GM18508 (cell line): ENCODE data around the gene PTPRF.
"Not testable (repeated sequence)": the region's sequence is repeated elsewhere in the genome, so short reads cannot be mapped to it uniquely, and the experiment has no call there.

ENCODE experiments used
- ATAC-seq: cut with Tn5 transposase; IDR thresholded peaks from one replicate; pipeline ENCODE4 v1.9.1; 2021; ENCODE audit warnings: moderate number of reproducible peaks; ENCODE audit not compliant: insufficient read depth, unreplicated experiment

The PTPRF gene

GRCh38 chr1:43530483-43531106 is at the start of gene PTPRF:
TSS of gene PTPRF (plus strand) at chr1:43530883. CDS start at chr1:43545076, 14,193 bp downstream.
- ATAC-seq: no peak

- ATAC-seq: no peak
These were observed 49.2 kb upstream of the PTPRF start for GRCh38 chr1:43481491-43481890.

GRCh38 chr1:43482215-43482614 is 48.5 kb upstream of the PTPRF start:
- no peak for ATAC-seq

DNA sequence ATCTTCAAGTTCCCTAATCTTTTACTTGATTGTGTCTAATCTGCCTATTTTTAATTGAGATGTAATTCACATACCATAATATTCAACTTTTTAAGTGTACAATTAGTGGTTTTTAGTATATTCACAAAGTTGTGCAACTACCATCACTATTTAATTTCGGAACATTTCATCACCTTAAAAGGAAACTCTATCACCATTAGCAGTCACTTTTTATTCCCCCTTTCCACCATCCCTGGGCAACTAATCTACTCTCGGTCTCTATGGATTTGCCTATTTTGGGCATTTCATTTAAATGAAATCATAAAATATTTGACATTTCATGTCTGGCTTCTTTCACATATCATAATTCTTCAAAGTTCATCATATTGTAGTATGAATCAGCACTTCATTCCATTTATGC is 46.3 kb upstream of the PTPRF start:
- ATAC-seq: no peak

DNA sequence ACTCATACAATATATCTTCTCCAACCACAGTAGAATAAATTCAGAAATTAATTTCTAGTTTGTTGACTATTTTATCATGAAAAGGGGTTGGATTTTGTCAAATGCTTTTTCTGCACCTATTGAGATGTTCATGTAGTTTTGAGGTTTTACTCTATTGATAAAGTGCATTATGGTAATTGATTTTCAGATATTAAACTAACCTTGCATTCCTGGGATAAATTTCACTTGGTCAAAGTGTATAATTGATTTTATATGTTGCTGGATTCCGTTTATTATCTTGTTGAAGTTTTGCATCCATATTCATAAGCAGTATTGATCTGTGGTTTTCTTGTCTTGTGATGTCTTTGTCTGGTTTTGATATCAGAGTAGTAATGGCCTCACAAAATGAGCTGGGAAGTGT is 42.5 kb upstream of the PTPRF start:
- ATAC-seq: no peak

- no peak for ATAC-seq
These were observed 39.6 kb upstream of the PTPRF start for GRCh38 chr1:43491061-43491460.

DNA sequence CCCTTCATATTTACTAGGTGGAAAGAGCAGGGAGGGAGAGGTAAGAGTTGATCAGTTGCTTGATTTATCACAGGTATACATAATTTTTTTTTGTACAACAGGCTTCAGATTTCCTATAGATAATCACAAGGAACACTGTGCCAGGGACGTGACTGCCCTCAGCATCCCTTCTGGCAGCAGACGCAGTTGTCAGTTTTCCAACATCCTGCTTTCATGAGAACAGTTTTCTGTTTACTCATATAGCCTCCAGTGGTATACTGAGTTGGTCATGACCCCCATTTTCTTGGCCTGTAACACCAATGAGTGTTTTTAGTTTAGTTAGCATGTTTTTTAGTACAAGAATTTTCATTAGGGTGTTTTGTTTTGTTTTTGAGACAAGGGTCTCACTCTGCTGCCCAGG is 37.9 kb upstream of the PTPRF start:
- ATAC-seq: no peak

GRCh38 chr1:43493661-43494450 is 36.8 kb upstream of the PTPRF start:
- ATAC-seq: no peak

- no peak for ATAC-seq
These were observed 35.5 kb upstream of the PTPRF start for GRCh38 chr1:43495204-43495603.

GRCh38 chr1:43499898-43500297 is 30.8 kb upstream of the PTPRF start:
- ATAC-seq: no peak

DNA sequence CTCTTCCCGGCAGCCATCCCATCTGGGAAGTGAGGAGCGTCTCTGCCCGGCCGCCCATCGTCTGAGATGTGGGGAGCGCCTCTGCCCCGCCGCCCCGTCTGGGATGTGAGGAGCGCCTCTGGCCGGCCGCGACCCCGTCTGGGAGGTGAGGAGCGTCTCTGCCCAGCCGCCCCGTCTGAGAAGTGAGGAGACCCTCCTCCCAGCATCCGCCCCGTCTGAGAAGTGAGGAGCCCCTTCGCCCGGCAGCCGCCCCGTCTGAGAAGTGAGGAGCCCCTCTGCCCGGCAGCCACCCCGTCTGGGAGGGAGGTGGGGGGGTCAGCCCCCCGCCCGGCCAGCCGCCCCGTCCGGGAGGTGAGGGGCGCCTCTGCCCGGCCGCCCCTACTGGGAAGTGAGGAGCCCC is 28.9 kb upstream of the PTPRF start:
- not testable (repeated sequence) for ATAC-seq

DNA sequence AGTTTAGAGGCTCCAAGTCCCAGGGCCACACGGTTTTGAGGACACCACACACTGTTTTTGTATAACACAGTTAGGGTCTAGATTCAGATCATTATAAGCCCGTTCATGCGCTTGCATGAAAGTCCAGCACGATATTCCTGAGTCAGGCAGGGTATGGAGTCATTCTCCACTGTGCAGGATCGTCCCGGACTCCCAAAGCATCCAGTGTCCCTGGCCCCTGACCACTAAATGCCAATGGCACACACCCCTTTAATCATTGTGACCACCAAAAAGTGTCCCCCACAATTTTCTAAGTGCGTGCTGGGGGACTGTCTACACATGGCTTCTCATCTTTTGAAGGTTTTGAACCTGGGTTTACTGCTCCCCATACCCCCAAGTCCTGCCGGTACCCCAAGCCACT is 27.1 kb upstream of the PTPRF start:
- ATAC-seq: no peak

- ATAC-seq: no peak
These were observed 25.5 kb upstream of the PTPRF start for GRCh38 chr1:43505077-43505780.

- no peak for ATAC-seq
These were observed 24.4 kb upstream of the PTPRF start for GRCh38 chr1:43506233-43506632.

- ATAC-seq: no peak
These were observed 23.1 kb upstream of the PTPRF start for GRCh38 chr1:43507296-43508295.

GRCh38 chr1:43509007-43509739 is 21.5 kb upstream of the PTPRF start:
- ATAC-seq: no peak

DNA sequence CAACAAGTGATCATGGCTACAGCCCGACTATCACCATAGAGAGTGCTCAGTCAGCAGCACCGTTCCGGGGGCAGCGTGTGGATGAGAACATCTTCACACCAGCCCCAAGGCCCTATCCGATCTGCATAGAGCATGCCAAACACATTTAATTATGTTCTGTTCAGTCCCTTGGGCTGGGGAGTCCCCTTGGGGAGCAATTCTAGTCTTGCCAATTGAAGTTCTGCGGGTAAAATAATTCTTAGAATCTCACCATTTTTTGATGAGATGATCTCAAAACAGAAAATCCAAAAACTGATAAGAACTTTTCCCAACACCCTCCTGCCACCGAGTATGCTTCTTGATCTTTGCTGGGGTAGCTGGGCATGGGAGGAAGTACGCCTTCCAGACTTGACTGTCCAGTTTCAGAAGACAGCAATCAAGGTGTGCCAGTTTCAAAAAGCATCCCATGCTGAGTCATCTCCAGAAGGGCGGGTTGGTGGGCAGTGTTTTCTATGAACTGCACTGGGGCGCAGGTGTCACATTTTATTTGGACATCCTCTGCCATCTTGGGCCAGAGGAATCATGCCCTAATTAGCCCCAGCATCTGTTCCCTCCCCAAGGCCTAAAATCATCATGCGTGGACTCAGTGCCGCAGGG is 20.8 kb upstream of the PTPRF start:
- ATAC-seq: no peak

DNA sequence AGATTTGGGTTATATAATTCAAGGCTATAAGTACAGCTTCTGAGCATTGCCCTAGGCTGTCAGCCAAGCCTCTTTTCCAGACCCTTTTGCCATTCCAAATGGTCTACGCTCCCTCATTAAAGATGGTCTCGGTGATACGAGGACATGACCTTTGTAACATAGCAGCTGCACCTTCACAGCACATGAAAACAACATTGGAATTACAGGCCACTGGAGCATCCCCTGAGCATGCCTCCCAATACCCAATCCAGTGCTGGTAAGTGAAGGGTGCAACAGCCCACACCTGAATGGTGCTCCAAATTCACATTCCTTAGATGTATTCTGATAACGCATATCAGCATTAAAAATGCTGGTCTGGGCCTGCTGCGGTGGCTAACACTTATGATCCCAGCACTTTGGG is 20.1 kb upstream of the PTPRF start:
- no peak for ATAC-seq

DNA sequence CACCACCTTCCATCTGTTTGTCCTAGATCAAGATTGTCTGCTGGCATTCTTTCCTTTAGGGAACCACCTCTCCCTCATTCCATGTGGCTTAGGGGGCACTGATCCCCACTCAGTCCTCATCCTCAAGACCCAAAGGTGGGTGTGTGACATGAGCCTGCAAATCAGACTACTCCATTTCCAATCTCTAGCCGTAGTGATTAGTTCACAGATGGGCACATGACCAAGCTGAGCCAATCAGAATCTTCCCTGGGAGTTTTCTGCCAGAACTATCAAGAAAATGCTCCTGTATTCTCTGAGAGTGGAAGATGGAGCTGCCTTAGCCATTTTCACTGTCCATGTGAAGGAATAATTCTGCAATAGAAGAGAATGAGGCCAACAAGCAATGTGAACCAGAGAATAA is 19.3 kb upstream of the PTPRF start:
- ATAC-seq: no peak
